Keratinocyte (primary cell): ENCODE results near the gene EEF1AKMT1. TPM values are rescaled to one million over a fixed set of nuclear protein-coding genes. Genes with fewer than 3 reads are reported as not detected.

ENCODE experiments used
- DNase-seq: peaks from one replicate; pipeline ENCODE4 v3.0.0-alpha.2; 2011; ENCODE audit warnings: low read depth, missing footprints, low spot score
- FAIRE-seq: peaks from 2 replicates; lab custom pipeline; 2011; peaks lifted over from hg19 to GRCh38; lab: Jason Lieb, UNC
- H2AFZ ChIP-seq: 2 replicates; pipeline ENCODE4 v1.6.0; 2012; ENCODE audit warnings: low read length, control low read depth, inconsistent platforms; ENCODE audit not compliant: control insufficient read depth
- H3K27ac ChIP-seq: 2 replicates; pipeline ENCODE4 v1.5.1; 2011; ENCODE audit warnings: low read length; ENCODE audit not compliant: control insufficient read depth, insufficient read depth
- H3K27me3 ChIP-seq: 3 replicates; pipeline ENCODE4 v1.6.0; 2011; ENCODE audit warnings: low read length; ENCODE audit not compliant: control insufficient read depth, insufficient read depth; ENCODE audit errors: extremely low read depth
- H3K36me3 ChIP-seq, 2 experiments: 2 replicates in 1 of 2; 3 replicates in 1 of 2; pipeline ENCODE4 v1.5.1; 2011; ENCODE audit warnings: low read length in 2 of 2, mild to moderate bottlenecking in 1 of 2; ENCODE audit not compliant: control insufficient read depth in 2 of 2, insufficient read depth in 2 of 2; ENCODE audit errors: extremely low read depth in 1 of 2
- H3K4me1 ChIP-seq: 3 replicates; pipeline ENCODE4 v1.5.1; 2011; ENCODE audit warnings: low read length; ENCODE audit not compliant: control insufficient read depth, insufficient read depth; ENCODE audit errors: extremely low read depth
- H3K4me2 ChIP-seq: 3 replicates; pipeline ENCODE4 v1.6.0; 2011; ENCODE audit warnings: low read depth, low read length; ENCODE audit not compliant: control insufficient read depth, insufficient read depth; ENCODE audit errors: extremely low read depth
- H3K4me3 ChIP-seq, 3 experiments: fragments of 200-600 bp in 1 of 3; sonication (generic) in 1 of 3; 2 replicates in 2 of 3; 3 replicates in 1 of 3; pipeline ENCODE4 v1.5.1; 2011 to 2016; ENCODE audit warnings: low read length in 3 of 3, mild to moderate bottlenecking in 3 of 3, control low read depth in 2 of 3, inconsistent platforms in 1 of 3, low read depth in 1 of 3, mixed read lengths in 1 of 3, mixed run types in 1 of 3, moderate library complexity in 1 of 3; ENCODE audit not compliant: control insufficient read depth in 2 of 3, insufficient read depth in 2 of 3; ENCODE audit errors: extremely low read depth in 1 of 3
- H3K79me2 ChIP-seq: 2 replicates; pipeline ENCODE4 v1.6.0; 2012; ENCODE audit warnings: low read length; ENCODE audit not compliant: control insufficient read depth, insufficient read depth
- H3K9ac ChIP-seq: 3 replicates; pipeline ENCODE4 v1.6.0; 2011; ENCODE audit warnings: low read length; ENCODE audit not compliant: control insufficient read depth, insufficient read depth; ENCODE audit errors: extremely low read depth
- H3K9me1 ChIP-seq: 3 replicates; pipeline ENCODE4 v1.6.0; 2011; ENCODE audit warnings: low read length; ENCODE audit not compliant: control insufficient read depth, insufficient read depth; ENCODE audit errors: extremely low read depth
- H3K9me3 ChIP-seq: 2 replicates; pipeline ENCODE4 v1.5.1; 2012; ENCODE audit warnings: low read depth, low read length; ENCODE audit not compliant: control insufficient read depth
- H4K20me1 ChIP-seq: 3 replicates; pipeline ENCODE4 v1.6.0; 2011; ENCODE audit warnings: low read length; ENCODE audit not compliant: control insufficient read depth, insufficient read depth; ENCODE audit errors: extremely low read depth
- EZH2 ChIP-seq: IDR thresholded peaks from one replicate; pipeline ENCODE4 v1.6.1; 2012; ENCODE audit warnings: inconsistent platforms, mild to moderate bottlenecking, low read length, moderate library complexity
- dilution Hi-C: fragments of 300-500 bp; cut with MboI; formaldehyde crosslinking; loops from one replicate; pipeline ENCODE4 v1.7.0; 2020; ENCODE audit warnings: low sequenced_read_pairs; ENCODE audit not compliant: extremely low pct_ligation_motif_present
- polyA plus RNA-seq, 5 experiments: library from polyadenylated mRNA; depleted of rRNA in 3 of 5; stranded (reverse) in 3 of 5; stranded (forward) in 1 of 5; unstranded in 1 of 5; fragments of >200 nt; gene quantifications; 1 replicate in 1 of 5; 2 replicates in 3 of 5; 3 replicates in 1 of 5; pipeline versions ENCODE4 v1.2.1 to v1.2.3, GENCODE V29; 2011 to 2012; ENCODE audit warnings: missing spikeins in 2 of 5, low read depth in 1 of 5, low replicate concordance in 1 of 5
- TF ChIP-seq, protein P1 (sequence below), 3 experiments: IDR thresholded peaks in 1 of 3; conservative IDR thresholded peaks in 1 of 3; optimal IDR thresholded peaks in 1 of 3; 2 replicates in 2 of 3; 3 replicates in 1 of 3; pipeline versions ENCODE3 to v1.5.1; 2011; ENCODE audit warnings: low read length in 3 of 3, mild to moderate bottlenecking in 3 of 3, moderate library complexity in 2 of 3, control low read depth in 1 of 3, inconsistent platforms in 1 of 3; ENCODE audit not compliant: insufficient read depth in 2 of 3; ENCODE audit errors: extremely low read depth in 1 of 3

Gene EEF1AKMT1
- polyA plus RNA-seq, 1 donor (not counting 4 experiments of a cell fraction or from before 2014, with no cell fraction given): 10.1 TPM

DNA sequence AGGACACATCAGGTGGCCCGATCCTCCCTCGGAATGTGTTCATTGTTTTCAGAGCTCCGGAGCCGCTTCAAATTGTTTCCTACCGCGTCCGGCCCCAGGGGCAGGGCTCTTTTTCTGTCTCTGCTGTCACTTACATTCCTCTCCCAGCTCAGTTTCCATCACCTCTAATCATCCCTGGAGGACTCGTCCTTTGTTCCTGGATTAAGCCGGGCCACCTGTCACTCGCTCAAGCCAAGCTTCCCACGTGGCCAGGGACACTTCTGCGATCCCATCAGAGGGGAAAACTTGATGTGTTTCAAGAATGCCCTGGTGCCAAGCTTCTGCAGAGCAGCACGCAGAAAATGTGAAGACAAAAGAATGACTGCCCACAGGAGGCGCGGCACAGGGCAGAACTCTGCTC lies 56.8 kb downstream of the EEF1AKMT1 start:
- H3K36me3 ChIP-seq: no peaks in the 10 kb centered on the region
- no peak overlapping the region for H3K4me2 ChIP-seq
- H3K9me1 ChIP-seq: no peaks in the 10 kb centered on the region
- peaks cover 3% of the 10 kb centered on the region for H3K4me1 ChIP-seq
- no peak overlapping the region for H2AFZ ChIP-seq
- no peaks in the 10 kb centered on the region for H4K20me1 ChIP-seq
- H3K9ac ChIP-seq: no peak overlapping the region
- no peak for DNase-seq
- peaks cover 37% of the 10 kb centered on the region for H3K27me3 ChIP-seq
- no peak for FAIRE-seq
- dilution Hi-C loops: no loop called here
- H3K79me2 ChIP-seq: no peaks in the 10 kb centered on the region
- no peaks in the 10 kb centered on the region for H3K9me3 ChIP-seq
- H3K27ac ChIP-seq: no peak overlapping the region
- TF ChIP-seq, protein P1, sequence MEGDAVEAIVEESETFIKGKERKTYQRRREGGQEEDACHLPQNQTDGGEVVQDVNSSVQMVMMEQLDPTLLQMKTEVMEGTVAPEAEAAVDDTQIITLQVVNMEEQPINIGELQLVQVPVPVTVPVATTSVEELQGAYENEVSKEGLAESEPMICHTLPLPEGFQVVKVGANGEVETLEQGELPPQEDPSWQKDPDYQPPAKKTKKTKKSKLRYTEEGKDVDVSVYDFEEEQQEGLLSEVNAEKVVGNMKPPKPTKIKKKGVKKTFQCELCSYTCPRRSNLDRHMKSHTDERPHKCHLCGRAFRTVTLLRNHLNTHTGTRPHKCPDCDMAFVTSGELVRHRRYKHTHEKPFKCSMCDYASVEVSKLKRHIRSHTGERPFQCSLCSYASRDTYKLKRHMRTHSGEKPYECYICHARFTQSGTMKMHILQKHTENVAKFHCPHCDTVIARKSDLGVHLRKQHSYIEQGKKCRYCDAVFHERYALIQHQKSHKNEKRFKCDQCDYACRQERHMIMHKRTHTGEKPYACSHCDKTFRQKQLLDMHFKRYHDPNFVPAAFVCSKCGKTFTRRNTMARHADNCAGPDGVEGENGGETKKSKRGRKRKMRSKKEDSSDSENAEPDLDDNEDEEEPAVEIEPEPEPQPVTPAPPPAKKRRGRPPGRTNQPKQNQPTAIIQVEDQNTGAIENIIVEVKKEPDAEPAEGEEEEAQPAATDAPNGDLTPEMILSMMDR (optimal IDR thresholded peaks at IDR 0.05 in 1 of 3, IDR thresholded peaks at IDR 0.05 in 1 of 3, conservative IDR thresholded peaks at IDR 0.05 in 1 of 3; ENCODE audit: extremely low read depth in 1 of 3, insufficient read depth in 2 of 3, low read length in 3 of 3): no peak
- no peak for TF ChIP-seq EZH2
- H3K4me3 ChIP-seq: no peak overlapping the region

DNA sequence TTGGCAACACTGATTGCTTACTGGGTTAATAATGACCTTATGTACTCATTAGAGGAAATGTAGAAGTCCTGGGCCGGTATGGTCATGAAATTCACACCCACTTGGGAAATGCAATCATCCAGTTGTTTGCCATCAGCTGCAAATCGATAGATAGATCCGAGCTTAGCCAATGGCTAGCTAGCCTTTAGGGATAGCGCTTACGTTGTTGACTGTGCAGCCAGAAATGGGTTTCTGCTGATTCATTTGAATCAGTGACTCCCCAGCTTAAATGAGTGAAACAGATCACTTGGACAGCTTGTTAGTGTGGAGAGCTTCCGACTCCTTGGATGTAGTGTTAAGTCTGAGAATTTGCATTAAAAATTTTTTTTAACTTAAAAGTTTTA lies 58.4 kb downstream of the EEF1AKMT1 start:
- Histone ChIP-seq H3K4me2 (no peak overlapping the region), H3K4me3 (no peak overlapping the region), H3K79me2 (no peaks in the 10 kb centered on the region), H3K36me3 (no peaks in the 10 kb centered on the region), H4K20me1 (no peaks in the 10 kb centered on the region), H3K9me1 (no peaks in the 10 kb centered on the region), H3K9ac (no peak overlapping the region), H3K4me1 (no peaks in the 10 kb centered on the region), H3K27me3 (peaks cover 23% of the 10 kb centered on the region), H2AFZ (no peak overlapping the region), H3K9me3 (no peaks in the 10 kb centered on the region), H3K27ac (no peak overlapping the region)
- no peak for TF ChIP-seq EZH2
- TF ChIP-seq, protein P1 (optimal IDR thresholded peaks at IDR 0.05 in 1 of 3, IDR thresholded peaks at IDR 0.05 in 1 of 3, conservative IDR thresholded peaks at IDR 0.05 in 1 of 3; ENCODE audit: extremely low read depth in 1 of 3, insufficient read depth in 2 of 3, low read length in 3 of 3): no peak
- dilution Hi-C loops: no loop called here
- FAIRE-seq: no peak
- no peak for DNase-seq
